Testis (tissue), 2 donors: Measurements from ENCODE around the gene SQSTM1.

ENCODE experiments used
- CTCF ChIP-seq, 3 experiments: fragments of 450-650 bp in 2 of 3; fragments of 200-600 bp in 1 of 3; sonication (generic) in 1 of 3; IDR thresholded peaks; one replicate each; pipeline ENCODE4 v1.5.1; 2016 to 2019; ENCODE audit warnings: antibody characterized with exemption in 3 of 3, mild to moderate bottlenecking in 2 of 3, moderate library complexity in 1 of 3
- POLR2A ChIP-seq: fragments of 450-650 bp; IDR thresholded peaks from one replicate; pipeline ENCODE4 v1.6.1; 2017; ENCODE audit warnings: antibody characterized with exemption, mild to moderate bottlenecking, moderate library complexity

- TF ChIP-seq CTCF (IDR thresholded peaks at IDR 0.05): no peak
- no peak for TF ChIP-seq POLR2A
Observed at GRCh38 chr5:179771311-179771895, 49.3 kb upstream of the SQSTM1 start.
